GM19324 (cell line): ENCODE results near the gene NOL4L.

ENCODE experiments used
- ATAC-seq: cut with Tn5 transposase; IDR thresholded peaks from one replicate; pipeline ENCODE4 v1.9.1; 2021; ENCODE audit warnings: mild to moderate bottlenecking, moderate library complexity; ENCODE audit not compliant: unreplicated experiment, low FRiP score

The NOL4L gene

DNA sequence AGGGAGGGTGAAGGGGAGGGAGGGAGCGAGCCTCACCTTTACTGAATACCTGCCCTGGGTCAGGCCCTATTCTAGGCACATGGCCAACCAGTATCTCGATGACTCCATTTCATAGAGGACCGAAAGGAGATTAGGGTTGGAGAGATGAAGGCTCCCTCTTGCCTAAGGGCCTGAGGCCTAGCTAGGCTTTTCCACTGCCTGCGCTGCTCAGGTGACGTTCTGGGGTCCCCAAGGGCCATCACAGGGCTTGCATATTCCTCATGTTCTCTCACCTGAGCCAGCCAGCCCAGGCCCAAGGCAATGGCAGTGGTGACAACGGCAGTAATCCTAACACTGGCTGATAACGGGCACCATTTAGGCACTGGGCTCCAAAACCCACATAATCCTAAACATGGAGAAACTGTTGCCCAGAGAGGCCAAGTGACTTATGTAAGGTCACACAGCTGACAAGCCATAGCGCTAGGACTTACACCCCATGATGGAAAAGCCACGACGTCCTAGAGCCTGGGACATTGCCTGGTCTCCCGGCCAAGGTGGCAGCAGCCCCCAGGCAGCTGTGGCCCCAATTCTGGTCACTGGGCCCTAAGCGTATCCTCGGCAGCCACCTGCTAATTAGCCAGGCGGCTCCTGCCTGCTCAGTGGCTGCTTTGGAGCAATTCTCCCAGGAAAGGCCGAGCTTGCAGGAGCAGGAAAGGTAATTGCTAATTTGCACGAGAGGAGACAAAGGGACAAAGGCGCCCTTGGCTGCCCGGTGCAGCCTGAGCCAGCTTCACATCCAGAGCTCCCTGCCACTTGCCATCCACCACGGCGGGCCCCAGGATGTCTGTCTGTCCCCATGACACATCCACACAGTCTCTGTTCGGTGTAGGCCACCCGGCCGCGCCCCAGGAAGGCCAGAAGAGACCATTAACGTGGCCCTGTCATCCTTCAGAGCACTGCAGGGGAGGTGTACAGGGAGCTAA, 21.5 kb downstream of the NOL4L start:
- no peak for ATAC-seq

DNA sequence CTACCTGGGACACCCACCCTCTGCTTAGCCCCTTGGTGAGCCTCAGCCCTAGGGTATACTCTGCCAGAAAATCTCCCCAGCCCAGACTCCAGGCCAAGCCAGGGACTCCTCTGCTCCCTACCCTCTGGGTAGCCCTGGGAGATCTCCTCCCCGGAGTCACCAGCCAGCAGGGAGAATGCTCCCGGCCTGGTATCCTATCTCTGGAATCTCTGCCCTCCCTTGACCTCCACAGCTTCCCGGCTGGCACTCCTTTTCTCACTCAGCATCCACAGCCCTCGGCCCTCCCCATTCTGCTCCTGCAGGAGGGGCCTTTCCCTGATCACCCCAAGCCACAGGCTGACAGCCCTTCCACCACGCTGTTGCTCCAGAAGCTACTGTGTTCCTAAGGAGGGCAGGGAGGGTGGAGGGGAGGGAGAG, 22.6 kb downstream of the NOL4L start:
- ATAC-seq: no peak

DNA sequence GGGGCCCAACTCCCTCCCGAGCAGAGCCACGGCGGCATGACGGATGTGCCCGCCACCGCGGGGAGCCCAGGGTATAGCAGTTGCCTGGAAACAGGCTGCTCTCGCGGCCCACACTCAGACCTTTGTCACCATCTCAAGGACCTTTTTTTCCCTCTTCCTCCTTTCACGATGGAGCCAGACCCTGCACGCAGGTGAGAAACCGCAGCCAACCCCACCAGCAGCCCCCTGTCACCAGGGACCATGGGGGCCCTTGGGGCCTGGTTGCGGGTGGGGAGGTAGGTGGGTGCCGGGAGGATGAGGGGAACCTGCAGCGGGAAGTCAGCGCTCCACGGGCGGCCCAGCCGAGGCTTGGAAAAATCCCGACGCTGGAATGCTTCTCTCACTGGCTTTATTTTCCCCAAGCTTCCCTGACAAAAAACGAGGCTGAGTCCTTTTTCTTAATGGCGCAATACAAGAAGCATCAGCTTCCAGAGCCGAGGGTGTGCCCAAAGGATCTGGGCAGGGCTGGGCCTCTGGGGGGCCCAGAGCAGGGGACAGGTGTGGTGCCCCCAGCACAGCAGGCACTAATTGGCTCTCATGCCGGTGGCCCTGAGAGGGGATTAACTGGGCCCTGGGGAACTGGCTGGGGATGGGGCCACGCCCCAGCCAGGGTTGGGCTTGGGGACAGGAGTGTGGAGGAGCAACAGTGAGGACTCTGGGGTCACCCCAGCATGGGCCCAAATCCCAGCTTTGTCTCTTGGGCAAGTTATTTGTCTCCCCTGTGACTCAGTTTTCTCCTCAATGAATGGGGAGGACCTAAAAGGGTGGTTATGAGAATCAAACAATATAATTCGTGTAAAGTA, 23.9 kb downstream of the NOL4L start:
- no peak for ATAC-seq

DNA sequence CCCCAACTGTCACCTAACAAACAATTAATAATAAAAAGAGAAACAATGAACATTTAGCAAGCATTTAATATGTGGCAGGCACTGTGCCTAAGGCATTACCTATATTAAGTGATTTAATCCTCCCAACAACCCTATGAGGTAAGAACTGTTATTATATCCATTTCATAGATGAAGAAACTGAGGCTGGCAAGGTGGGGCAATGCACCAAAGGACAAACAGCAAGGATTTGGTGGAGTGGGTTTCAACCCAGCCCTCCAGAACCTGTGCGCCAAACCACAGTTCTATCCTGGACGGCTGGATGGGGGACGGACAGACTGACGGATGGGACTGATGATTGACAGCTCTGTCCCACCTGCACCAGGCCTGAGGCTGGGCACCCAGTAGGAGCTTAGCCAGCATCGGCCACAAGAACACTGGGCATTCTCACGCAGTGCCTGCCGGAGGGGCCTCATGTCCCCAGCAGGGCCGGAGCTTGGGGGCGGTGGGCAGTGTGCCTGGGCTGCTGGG, 24.6 kb downstream of the NOL4L start:
- ATAC-seq: no peak

DNA sequence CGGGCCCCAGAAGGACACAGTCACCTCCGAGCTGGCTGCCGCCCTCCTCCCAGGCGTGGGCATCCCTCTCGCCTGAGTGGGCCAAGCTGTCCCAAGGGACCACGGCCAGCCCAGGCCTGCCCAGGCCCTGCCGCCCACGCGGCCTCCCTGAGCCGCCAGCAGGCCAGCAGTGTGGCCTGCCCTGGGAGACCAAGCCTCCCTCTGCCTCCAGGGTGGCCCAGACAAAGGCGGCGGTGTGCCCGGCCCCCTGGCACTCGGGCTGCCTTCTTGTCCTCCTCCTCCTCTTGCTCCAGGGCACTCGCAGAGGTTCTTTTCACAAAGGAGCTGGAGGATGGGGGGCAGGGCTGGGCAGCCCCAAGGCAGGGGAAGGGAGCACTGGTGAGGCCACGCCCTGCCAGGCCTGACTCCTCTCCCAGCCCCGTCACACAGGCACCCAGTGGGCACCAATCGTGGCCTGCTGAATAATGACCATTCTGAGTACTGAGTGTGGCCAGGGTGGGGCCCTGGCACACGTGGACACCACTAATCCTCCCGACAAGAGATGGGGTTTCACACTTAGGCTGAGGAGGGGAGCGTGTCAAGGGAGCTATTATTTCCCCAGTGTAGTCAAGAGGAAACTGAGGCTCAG, 25.3 kb downstream of the NOL4L start:
- no peak for ATAC-seq

DNA sequence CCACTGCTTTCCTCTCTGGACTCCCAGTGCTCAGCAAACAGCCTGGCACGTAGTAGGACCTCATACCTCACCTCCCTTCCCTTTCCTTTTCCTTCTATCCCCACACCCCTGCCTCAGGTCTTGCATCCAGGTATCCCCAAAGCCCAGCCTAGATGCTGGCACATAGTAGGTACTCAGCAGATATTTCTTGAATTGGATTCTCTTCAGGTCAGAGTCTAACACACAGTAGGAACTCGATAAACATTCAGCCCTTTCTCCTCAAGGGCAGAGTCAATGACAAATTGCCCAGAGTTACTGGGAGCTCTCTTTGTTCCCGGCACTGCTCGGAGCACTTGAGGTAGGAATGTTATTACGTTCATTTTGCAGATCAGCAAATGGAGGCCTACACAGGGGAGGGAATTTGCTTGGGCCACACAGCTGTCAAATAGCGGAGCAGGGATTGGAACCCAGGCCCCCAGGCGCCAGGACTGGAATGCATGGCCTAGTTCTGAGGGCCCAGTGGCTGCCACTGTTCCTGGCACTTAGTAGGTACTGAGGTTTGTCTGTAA, 25.9 kb downstream of the NOL4L start:
- no peak for ATAC-seq

DNA sequence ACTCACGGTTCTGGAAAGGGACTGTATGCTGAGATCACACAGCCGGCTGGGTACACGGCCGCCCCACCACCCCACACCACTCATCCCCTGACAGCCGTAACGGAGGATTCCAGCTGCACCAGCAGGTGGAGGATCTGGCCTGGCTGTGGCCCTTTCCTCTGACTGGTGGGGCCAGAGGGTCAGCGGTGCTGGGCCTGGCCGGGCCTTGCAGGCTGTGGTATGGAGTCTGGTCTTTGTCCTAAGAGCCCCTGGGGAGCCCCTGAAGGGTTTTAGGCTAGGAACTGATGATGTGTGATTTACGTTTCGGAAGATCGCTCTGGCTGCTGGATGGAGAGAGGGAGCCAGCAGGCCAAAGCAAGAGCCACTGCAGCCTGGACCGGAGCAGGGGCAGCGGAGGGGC, 26.6 kb downstream of the NOL4L start:
- no peak for ATAC-seq

DNA sequence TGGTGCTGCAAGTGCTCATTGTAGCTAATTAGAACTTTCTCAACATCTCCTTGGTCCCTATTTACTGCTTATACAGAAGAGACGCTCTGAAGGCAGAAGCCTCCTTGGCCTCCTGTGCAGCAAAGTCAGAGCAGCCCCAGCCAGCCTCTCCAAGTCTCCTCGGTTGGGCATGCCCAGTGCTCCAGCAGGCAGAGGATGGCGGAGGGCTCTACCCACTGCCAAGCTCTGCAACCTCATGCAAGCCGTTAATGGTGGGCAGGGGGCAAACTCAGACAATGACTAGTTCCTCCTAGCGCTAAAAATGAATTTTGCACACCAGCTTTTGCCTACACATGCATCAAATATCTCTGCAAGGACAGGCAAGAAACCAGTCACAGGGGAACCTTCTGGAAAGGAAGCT, 27.8 kb downstream of the NOL4L start:
- ATAC-seq: no peak

DNA sequence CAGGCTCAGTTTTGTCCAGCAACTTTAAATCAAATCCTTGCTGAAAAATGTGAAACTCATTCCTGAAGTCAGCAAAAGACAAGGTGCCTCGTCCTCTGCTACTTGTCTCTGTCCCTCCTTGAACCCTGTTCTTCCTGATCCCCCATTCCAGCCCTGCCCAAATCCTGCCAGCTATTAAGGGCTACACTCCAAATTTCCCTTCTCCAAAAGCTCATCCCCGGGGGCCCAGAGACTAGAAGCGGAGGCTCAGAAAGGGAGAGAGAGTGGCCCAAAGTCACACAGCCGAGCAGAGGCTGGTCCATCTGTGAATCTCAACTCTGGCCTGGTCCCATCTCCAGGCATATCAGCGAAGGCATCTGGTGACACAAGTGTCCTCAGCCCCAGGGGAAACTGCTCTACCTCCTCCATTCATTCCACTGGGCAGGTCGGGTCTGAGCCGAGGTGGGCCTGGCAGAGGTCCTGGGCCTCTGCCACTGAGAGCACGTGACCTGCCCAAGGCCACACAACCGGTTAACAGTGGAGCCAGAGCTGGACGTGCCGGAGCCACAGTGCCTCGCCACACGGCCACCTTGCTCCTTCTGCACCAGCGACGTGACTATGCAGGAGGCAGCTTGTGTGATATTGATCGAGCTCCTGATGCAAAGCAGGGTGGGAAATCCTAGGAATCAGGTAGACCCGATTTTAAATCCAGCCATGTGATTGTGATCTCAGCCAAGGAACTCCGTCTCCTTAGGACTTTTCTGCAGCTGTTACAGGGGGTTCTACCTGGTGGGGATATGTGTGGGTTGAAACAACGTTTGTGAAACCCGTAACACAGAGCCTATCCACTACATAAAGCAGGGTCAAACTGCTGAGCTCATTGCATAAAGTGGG, 28.6 kb downstream of the NOL4L start:
- no peak for ATAC-seq

DNA sequence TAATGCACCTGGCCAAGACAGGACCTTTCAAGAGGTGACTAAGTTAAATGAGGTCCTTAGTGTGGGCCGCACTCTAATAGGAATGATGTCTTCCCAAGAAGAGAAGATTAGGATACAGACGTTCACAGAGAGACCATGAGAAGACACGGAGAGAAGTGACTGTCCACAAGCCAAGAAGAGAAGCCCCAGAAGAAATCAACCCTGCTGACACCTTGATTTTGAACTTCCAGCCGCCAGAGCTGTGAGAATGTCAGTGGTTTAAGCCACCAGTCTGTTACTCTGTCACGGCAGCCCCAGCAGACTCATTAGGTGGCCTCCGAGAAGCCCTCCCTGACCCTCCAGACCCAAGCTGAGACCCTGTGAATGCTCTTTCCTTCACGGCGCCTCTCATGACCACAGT, 29.5 kb downstream of the NOL4L start:
- no peak for ATAC-seq

DNA sequence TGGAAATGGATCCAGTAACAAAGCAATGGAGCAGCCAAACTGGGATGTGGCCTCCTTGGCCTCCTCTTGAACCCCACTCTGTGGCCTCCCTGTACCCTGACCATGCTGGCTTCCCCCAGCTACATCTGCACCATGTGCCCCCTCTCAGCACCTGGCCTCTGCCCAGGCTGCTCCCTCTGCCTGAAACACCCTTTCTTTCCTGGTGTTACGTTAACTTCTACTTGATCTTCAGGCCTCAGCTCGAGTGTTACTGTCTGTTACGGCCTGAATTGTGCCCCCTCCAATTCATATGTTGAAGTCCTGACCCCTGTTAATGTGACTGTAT, 30.2 kb downstream of the NOL4L start:
- ATAC-seq: no peak

DNA sequence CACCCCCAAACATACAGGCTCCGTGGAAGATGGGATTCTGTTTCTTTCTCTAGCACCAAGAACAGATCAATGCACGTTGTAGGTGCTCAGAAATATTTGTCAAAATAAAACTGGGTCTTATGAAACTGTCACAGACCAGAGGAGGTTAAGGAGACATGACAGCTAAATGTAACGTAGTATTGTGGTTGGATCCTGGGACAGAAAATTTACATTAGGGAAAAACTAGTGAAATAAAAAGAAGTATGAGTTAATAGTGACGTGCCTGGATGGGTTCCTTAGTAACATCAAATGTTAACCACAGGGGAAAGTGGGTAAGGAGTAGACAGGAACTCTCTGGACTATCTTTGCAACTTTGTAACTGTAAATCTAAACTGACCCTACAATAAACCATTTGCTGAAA, 31.5 kb downstream of the NOL4L start:
- ATAC-seq: no peak

DNA sequence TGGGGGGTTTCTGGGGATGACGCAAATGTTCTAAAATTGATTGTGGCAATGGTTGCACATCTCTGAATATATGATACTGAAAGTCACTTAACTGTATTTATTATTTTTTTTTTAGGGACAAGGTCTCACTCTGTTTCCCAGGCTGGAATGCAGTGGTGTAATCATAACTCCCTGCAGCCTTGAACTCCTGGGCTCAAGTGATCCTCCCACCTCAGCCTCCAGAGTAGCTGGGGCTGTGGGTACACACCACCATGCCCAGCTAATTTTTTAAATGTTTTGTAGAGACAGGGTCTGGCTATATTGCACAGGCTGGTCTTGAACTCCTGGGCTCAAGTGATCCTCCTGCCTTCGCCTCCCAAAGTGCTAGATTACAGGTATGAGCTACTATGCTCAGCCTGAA, 33.4 kb downstream of the NOL4L start:
- ATAC-seq: no peak

DNA sequence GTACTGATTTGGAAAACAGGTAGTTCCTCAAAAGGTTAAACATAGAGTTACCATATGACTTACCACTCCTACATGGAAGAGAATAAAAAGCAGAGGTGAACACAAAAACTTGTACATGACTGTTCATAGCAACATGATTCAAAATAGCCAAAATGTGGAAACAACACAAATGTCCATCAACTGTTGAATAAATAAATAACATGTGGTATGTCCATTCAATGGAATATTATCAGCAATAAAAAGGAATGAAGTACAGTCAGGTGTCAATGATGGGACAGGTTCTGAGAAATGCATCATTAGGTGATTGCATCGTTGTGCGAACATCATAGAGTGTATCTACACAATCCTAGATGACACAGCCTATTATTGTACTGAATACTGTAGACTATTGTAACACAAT, 35.3 kb downstream of the NOL4L start:
- no peak for ATAC-seq

DNA sequence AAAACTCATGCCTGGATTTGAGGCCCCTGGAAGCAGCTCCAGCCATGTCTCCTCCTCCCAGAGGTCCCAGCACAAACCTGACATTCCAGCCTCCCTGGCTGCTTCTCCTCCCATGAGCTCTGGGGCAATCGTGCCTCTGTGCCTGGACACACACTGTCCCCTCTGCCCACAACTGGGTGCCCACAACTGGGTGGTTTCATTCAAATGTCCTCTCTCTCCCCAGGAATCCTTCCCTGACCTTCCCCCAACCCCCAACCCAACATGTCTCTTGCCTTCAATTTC, 37.4 kb downstream of the NOL4L start:
- ATAC-seq: no peak

DNA sequence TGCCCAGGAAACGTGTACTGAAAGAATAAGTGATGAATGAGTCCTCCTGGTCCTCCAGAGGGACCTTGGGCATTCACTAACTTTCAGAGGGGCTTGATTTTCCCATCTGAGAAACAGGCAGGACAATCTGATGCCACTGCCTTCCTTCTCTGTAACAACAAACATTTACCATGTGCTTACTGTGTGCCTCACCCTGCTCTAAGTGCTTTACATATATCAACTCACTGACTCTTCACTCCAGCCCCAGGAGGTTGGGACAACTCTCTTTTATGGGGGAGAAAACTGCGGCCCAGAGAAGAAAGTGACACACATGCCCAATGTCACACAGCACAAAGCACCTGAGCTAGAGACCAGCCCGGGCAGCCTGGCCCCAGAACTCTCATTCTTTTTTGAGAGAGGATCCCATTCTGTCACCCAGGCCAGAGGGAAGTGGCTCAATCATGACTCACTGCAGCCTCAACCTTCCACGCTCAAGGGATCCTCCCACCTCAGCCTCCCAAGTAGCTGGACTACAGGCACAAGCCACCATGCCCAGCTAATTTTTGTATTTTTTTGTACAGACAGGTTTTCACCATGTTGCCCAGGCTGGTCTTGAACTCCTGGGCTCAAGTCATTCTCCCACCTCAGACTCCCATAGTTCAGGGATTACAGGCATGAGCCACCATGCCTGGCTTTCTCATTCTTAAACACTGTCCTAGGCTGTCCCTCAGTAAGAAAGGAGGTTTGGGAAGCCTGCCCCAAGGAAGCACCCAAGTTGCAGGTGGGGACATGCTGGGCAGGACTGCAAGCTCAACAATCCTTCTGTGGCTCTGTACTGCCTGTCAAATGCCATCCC, 38.0 kb downstream of the NOL4L start:
- no peak for ATAC-seq

DNA sequence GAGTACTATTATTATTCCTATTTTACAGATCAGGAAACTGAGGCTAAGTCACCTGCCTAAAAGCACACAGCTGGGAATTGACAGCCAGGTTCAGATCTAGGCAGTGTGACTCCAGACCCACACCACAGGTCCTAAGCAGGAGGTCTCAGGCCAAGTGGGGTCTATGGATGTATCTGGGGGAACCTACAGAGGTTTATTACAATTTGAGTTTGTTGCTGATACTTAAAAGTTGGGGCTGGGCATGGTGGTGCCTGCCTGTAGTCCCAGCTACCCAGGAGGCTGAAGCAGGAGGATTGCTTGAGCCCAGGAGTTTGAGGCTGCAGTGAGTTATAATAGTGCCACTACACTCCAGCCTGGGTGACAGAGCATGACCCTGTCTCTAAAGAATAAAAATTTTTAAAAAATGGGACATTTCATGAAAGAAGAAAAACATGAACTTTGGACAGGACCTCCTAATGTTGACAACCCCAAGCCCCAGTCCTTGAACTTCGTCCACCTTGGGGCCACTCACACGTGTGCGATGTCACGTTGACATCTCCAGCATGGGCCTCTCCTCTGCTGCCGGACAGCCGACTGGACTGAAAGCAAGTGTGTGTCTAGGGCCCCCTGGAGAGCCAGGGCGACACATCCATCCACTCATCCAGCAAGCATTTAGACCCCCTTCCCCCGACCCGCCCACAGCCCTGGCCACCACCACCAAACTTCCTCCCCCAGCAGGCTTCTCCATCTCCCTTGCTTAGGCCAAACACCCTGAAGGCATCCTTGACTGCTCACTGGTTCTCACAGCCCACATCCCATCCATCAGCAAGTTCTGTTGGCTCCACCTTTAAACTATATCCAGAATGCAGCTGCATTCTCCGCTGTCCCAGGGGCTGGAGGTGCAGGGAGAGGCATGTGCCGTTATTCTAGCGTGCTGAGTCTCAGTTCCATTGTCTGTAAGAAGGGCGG, 40.0 kb downstream of the NOL4L start:
- ATAC-seq: no peak

DNA sequence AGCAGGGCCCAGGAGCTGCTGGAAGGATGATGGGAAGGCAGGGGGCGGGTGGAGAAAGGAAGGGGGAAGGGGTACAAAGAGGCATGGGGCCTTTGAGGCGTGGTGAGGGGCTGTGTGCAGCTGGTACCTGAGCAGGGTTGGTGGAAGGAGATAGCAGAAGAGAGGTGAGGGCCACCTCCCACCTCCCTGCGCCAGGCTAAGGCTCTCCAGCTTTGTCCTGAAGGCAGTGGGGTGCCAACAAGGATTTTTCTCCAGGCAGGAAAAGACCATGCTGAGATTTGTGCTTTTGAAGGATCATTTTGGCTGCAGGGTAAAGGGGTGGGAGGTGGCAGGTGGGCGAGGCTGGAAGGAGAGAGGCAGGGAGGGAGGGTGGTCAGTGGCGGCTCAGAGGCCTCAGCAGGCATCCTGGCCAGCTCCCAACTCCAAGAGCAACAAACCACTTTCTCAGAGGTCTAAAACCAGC, 40.8 kb downstream of the NOL4L start:
- no peak for ATAC-seq
